GM21381 (cell line): ENCODE results near the gene PSAT1.

Experiments
- ATAC-seq: cut with Tn5 transposase; IDR thresholded peaks from one replicate; pipeline ENCODE4 v1.9.1; 2021; ENCODE audit warnings: mild to moderate bottlenecking, moderate library complexity; ENCODE audit not compliant: unreplicated experiment

PSAT1 gene

DNA sequence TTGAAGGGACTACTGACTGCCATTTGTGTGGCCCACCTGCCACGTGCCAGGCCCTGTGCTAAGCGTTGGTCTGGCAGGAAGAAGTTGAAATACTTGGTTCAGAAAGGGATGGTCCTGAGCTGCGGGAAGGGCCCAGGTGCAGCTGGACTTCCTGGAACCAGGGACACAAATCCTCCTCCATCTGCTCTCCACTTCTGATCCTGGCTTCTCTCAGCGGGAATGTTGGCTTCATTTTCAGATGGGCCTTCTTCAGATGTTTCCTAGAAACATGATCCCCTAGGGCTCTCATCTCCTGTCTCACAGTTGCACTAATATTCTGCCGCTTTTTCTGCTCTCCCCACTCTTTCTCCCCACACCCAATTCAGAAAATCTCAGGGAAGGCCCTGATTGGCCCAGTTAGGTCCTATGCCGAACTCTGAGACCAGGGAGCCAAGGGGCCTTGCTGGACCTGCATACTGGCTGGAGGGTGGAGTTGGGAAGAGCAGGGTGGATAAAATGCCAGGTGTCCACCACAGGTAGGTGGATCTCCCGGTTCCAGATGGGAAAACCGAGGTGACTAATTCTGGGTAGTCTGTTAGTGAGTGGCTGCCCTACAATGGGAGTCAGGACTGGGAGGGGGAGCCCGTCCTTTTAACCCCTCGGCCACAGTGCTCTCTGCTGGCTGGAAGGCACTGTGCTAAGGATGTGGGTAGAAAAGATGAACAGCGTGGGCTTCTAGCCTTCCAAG, 19.4 kb downstream of the PSAT1 start:
- no peak for ATAC-seq

DNA sequence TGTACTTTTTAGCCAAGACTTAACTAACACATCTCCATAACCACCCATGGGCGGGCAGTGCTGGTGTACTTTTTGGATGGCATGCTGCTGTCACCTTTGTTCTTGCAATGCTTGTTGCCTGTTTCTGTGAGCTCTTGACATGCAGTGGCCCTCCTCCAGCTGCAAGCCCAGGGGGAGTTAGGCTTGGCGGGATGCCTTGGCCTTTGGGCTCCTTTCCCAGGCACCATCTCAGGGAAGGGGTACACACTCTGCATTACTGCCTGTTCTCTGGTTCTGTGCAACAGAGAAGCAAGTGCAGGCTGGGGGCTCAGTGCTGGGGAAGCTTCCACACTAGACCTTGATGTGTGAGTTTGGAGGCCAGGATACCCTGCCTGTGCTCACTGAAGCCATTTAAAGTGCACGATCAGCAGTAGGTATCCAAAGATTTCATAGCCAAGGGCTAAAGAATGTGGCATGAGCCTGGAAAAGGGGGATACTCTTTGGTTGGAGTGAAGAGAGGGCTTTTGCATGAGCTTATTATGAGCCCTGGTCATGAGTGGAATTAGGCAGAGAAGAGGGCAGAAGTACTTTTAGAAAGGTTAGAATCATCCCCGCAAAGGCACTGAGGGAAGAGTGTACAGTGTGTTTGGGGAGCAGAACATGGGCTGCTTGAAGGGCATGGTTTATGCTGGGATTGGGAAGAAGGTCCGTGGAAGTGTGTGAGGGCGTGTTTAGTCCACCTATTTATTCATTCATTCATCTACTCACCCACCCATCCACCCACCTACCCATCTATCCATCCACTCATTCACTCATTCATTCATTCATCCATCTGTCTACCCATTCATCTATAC, 22.5 kb downstream of the PSAT1 start:
- no peak for ATAC-seq

DNA sequence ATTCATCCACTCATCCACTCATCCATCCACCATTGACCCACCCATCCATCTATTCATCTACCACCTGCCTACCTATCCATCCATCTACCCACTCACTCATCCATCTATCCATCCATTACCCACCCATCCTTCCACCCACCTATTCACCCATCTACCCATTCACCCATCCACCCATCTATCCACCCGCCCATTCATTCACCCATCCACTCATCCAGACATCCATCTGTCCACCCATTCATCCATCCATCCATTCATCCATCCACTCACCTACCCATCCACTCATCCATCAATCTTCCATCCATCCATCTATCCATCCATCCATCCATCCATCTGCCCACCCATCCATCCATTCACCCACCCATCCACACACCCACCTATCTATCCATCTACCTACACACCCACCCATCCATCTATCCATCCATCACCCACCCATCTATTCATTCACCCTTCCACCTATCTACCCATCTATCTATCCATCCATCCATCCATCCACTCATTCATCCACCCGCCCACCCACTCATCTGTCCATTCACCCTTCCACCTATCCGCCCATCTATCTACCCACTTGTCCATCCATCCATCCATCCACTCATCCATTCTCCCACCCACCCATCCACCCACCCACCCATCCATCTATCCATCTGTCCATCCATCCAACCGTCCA, 23.2 kb downstream of the PSAT1 start:
- ATAC-seq: no peak

DNA sequence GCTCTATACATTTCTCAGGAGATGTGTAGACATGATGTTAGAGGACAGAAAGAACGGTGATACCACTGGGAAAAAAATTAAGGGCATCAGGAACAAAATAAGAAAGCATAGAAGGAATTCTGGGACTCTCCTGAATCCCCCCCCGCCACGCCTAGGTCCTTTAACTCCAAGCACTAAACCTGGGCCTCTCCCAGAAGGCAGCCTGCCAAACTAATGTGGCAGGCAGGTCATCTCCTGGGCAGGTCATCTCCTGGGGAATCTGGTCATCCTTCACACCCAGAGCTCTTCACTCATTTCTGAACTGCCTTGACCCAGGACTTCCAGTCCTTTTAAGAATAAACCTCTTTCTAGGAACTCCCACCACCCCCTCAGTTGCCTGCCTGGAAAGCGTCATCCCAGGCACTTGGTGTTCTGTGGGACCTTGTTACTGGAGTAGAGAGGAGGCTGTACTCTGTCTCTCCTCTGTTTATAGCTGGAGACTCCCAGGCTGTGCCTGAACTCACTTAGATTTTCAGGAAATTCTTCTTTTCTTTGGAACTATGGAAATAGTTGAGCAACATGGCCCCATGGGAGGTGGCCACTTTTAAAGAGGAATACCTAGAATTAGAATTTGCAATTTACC, 24.1 kb downstream of the PSAT1 start:
- no peak for ATAC-seq

DNA sequence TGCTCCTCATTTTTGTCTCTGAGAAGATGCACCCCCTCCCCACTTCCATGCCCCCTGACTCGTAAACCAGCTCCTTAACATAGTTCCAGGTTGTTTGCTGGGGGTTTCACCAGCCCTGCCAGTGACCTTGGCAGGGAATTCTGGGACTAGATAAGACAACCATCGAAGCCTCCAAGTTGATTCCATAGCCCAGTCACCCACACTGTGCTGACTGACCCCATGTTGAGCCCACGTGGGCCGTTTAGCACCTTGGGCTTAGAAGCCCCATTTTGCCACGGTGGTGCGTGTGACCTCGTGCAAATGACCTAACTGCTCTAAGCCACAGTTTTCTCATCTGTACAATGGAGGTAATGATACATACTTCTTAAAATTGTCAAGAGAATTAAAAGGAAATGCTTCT, 24.6 kb downstream of the PSAT1 start:
- ATAC-seq: no peak

DNA sequence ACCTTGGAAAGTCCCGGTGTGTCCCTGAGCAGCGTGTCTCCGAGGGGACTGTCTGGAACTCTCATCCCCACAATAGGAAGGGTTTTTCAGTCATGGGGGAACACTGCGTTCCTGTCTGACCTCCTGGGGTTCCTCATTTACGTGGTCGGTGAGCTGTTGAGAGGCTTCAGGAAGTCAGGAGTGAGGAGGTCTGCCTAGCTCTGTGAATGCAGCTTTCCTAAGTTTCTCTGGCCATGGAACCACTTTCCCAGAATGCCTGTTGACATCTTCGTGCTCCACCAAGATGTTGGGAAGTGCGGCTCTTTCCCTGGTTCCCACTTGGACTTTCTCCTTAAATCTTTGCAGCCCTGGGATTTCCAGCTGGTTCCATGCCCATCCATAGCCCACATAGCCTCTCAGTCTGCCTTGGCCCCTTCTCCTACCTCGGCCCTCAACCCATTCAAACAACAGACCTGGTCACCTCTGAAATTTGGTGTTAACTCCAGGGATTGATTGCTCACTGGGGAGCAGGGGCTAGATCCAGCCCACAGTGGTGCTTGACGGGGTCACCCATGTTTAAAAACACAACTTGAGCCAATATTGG, 27.2 kb downstream of the PSAT1 start:
- no peak for ATAC-seq

DNA sequence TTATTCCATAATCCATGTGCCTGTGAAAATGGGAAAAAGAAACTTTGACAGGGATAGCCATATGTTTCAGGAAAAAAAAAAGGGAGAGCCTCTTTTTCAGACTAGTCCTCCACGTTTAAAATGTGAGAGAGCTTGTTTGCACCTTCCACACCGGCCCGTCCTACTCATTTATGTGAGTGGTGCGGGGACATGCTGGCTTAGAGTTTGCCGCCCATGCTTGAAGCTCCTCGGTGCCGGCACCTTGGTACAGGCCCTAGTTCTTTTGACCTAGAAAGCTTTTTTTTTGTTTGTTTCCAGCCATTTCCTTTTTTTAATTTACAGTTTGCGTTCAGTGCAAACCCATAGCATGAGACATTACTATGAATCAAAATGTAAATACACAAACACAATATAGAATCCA, 27.8 kb downstream of the PSAT1 start:
- ATAC-seq: no peak

DNA sequence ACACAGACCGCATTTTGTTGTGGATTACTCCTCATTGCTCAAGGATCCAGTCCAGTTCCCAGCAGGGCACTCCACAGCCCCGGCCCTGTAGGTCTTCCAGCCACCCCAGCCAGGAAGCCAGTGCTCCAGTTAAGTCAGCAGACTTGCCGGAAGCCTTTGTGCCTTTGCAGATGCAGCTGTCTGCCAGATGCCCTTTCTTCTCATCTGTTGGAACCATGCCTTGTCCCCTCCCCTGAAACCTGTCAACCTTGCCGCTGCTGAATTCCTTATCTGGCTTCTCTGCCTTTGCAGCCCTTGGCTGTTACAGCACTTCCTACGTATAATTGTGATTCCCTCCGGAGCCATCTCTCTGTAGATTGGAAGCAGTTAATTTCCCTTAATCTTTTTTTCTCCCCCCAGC, 28.4 kb downstream of the PSAT1 start:
- no peak for ATAC-seq

DNA sequence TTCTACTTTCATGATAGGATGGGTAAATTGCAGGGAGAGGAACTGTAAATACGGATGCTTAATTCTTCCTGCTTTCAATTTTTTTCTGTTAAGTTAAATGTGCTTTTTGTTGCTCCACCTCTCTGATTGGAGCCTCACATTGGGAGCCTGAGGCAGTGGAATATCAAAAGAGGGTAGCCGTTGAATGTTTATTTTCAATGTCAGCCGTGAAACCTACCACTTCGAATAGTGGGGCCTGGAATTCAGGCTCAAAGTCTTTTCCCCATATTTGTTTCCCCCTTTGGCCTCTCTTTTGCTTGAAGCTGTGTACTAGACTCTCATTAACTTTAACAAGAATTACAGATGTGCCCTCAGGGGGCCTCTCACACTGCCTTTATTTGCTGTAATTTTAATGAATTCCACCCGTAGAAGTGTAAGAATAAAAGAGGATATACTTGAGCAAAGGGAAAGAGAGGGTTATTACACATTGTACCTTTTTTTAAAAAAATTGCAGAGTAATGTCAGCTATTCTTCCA, 29.0 kb downstream of the PSAT1 start:
- ATAC-seq: no peak

DNA sequence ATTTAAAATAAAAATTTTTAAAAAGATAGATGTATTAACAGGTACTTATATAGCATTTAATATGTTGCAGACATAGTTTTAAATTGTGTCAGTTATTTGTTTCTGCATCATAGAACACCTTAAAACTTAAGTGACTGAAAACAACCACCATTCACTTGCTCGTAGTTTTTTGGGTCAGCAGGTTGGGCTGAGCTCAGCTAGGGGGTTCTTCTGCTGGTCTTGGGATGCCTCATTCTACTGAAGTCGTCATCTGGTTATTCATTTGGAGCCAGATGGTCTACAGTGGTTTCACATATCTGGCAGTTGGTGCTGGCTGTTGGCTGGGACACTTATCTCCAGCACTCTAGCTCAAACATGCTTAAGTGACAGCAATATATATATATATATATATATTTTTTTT, 29.6 kb downstream of the PSAT1 start:
- ATAC-seq: no peak

DNA sequence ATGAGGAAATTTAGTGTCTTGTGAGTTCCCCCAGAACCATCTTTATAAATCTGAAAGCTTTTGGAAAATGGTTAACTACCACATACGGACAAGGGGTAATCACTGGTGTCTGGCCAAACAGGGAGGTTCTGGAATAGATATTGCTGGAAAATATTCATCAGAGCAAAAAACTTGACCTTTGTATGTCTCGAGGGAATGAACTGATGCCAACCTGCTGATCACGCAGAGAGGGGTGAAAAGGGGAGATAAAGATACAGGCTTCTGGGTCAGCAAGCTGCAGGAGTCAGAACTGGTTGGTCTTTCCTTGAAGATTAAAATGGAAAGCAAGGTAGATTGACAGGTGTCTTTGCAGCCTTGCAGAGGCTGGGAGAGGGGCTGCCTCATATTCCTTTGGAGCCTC, 35.5 kb downstream of the PSAT1 start:
- ATAC-seq: no peak

DNA sequence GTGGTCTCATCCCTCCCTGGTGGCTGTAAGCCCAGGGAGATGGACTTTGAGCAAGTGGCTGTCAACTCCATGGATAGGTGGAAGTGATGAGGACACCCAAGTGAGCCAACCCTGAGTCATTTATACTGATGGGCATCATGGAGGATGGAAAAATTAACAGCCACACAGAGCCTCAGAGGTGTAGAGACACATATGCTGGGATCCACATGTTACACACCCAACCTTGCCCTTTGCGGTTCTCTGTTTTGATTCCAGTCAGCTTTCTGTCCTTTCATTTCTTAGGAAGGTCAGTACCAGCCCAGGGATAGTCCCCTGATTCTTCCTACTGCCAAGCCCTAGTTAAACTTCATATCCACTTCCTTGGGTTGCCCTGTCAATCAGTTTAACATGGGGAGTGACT, 51.9 kb downstream of the PSAT1 start:
- ATAC-seq: no peak

DNA sequence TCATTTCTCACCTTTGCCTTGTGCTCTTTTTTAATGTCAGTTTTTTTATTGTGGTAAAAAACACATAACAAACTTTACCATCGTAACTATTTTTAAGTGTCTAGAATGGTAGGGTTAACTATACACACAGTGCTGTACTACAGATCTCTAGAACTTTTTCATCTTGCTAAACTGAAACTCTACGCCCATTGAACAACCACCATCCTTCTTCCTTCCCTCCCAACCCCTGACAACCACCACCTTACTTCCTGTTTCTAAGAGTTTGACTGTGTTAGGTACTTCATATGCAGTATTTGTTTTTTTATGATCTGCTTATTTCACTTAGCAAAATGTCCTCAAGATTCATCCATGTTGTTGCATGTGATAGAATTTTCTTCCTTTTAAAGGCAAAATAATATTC, 54.9 kb downstream of the PSAT1 start:
- ATAC-seq: no peak

DNA sequence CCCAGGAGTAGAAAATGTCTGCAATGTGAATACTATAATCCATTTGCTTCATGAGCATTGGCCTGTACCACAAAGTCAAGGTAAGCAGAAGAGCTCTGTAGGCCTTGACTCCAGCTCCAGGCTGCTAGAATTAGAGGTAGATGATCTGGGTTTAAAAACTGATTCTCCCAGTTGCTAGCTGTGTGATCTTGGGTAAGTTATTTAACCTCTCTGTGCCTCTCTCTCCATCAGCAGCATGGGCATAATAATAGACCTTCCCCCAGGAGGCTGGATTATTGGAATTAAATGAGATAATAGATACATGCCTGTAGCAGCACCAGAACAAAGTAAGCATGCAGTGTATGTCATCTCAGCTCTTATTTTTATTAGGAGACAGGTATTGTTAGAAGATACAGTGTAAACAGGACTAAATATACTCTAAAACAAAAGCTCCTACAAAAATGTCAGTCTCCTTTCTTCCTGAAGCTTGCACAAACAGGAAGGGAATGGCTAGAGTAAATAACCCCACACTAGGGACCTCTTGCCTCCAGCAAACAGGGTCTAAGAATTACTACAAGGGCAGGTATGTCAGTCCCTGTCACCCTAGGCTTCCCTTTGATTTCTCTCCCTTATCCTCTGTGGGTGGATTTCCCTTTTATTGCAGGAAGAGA, 57.5 kb downstream of the PSAT1 start:
- ATAC-seq: no peak

DNA sequence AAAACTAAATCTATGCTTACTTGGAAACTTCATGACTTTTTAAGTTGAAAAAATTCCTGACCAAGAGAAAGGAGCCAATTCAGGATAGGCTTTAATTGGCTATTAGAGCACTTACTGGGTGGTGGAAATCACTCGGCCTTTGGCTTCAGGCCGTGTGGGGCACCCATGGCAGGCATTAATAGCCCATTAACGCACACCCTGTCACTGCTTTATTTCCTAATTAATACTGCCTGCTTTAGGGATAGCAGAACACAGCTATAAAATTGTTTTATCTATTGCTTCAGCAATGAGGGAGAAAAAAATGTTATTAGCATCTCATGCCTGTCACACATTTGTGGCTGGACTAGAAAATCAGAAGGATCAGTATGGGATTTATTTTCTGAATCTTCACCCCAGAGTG, 58.1 kb downstream of the PSAT1 start:
- no peak for ATAC-seq

DNA sequence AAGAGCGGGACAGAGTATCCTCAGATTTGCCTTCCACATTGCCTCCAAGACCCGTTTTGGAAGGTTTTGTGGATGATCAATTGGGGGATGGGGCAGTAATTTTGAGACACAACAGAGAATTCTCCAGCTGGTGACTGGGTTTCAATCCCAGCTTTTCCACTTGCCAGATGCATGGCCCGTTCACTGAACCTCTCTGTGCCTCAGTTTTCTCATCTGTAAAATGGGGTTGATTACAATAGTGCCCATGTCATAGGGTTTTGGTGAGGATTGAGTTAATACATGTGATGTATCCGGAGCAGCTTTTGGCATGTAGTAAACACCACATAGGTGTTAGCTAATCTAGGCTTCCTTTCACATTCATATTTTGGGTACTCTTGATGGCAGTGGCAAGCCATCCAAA, 59.7 kb downstream of the PSAT1 start:
- no peak for ATAC-seq

DNA sequence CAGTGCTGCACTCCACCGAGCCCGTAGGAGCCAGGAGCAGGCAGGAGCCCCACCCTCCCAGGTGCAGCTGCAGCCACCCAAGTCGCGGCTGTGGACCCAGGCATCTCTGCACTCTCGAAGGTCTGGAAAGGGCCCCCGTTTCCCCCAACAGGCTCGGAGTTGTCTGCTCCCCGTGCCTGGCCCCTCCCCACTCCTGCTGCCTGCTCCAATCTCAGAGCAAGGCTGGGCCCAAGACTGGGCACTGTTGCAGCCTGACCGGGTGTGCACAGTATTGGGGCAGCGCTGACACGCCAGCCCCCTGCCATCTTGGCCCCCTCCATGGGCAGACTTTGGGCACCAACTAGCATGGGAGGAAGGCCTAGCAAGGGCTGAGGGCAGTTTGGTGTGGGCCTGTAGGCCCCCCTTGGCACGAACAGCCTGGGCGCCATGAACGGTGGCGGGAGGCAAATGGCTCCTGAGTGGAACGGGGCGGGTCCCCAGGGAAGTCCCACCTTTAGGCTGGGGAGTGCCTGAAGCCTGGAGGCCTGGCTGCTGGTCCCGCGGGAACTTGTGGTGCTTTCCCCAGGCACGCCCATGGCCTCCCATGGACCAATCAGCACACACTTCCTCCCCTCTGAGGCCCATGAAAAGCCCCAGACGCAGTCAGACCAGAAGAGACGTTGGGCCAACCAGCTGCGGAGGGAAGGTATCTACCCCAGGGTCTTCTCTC, 60.4 kb downstream of the PSAT1 start:
- ATAC-seq: no peak

DNA sequence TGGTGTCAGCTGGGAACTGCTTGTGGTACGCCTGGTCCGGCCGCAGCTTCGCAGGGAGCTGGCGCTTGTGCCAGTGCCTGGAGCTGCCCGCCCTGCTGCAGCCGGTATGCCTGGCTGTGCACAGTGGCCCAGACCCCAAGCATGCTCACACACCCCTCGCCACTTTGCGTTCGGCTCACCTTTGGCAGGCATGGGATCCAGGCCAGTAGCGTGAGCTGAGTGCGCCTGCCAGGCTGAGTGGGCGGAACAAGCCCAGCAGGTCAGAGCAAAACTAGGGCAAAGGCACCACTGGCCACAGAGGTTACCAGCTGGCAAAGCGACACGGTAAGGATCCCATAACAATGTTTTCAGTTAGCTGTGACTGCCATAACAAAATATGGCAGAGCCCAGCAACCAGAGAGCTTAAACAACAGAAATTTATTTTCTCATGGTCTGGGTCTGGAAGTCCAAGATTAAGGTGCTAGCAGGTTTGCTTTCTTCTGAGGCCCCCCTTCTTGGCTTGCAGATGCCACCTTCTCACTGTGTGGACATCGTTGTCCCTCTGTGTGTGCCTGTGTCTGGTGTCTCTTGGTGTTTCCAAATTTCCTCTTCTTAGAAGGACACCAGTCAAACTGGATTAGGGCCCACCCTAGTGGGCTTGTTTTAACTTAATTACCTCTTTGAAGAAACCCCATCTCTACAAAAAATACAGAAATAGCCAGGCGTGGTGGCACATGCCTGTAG, 61.6 kb downstream of the PSAT1 start:
- no peak for ATAC-seq

DNA sequence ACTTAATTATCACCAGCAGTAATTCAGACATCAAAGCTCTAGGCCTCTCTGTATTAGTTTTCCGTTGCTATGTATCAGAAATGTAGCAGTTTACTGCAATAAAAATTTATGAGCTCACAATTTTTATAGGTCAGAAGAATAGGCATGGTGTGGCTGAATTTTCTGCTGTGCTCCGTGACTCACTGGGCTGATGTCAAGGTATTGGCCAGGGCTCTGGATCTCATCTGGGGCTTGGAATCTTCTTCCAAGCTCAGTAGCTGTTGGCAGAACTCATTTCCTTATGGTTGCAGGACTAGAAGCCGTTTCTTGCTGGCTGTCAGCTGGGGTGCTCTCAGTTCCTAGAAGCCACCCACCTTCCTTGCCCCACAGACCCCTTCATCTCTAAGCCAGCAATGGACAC, 66.3 kb downstream of the PSAT1 start:
- no peak for ATAC-seq
